HEK293T (cell line): ENCODE measurements around the gene IQCF5.

ENCODE experiments used
- ARNT ChIP-seq: fragments of 450-650 bp; IDR thresholded peaks from 2 replicates; pipeline ENCODE4 v1.6.1; 2017; ENCODE audit warnings: mild to moderate bottlenecking
- BHLHE40 ChIP-seq: fragments of 450-650 bp; IDR thresholded peaks from 2 replicates; pipeline ENCODE4 v1.6.1; 2016; ENCODE audit warnings: mild to moderate bottlenecking, moderate library complexity, borderline replicate concordance
- FOXA1 ChIP-seq: fragments of 450-650 bp; IDR thresholded peaks from 2 replicates; pipeline ENCODE4 v1.6.1; 2016; ENCODE audit warnings: mild to moderate bottlenecking
- FOXM1 ChIP-seq: fragments of 450-650 bp; IDR thresholded peaks from 2 replicates; pipeline ENCODE4 v1.6.1; 2017; ENCODE audit warnings: mild to moderate bottlenecking, borderline replicate concordance
- HDGF ChIP-seq: fragments of 450-650 bp; IDR thresholded peaks from 2 replicates; pipeline ENCODE4 v1.6.1; 2017; ENCODE audit warnings: antibody characterized with exemption, borderline replicate concordance
- L3MBTL2 ChIP-seq: fragments of 450-650 bp; conservative IDR thresholded peaks from 2 replicates; pipeline ENCODE4 v1.6.1; 2016; ENCODE audit warnings: mild to moderate bottlenecking
- NFRKB ChIP-seq: fragments of 450-650 bp; IDR thresholded peaks from 2 replicates; pipeline ENCODE4 v1.6.1; 2016; ENCODE audit warnings: mild to moderate bottlenecking, moderate library complexity
- PKNOX1 ChIP-seq: fragments of 450-650 bp; IDR thresholded peaks from 2 replicates; pipeline ENCODE4 v1.6.1; 2016
- SP1 ChIP-seq: fragments of 450-650 bp; IDR thresholded peaks from 2 replicates; pipeline ENCODE4 v1.6.1; 2017
- SUZ12 ChIP-seq: fragments of 450-650 bp; IDR thresholded peaks from 2 replicates; pipeline ENCODE4 v1.6.1; 2016; ENCODE audit warnings: mild to moderate bottlenecking
- ZNF384 ChIP-seq: fragments of 450-650 bp; IDR thresholded peaks from 2 replicates; pipeline ENCODE4 v1.6.1; 2016

- TF ChIP-seq SUZ12 (no peak), FOXA1 (no peak), FOXM1 (no peak), BHLHE40 (no peak), NFRKB (no peak), HDGF (no peak), ARNT (no peak), PKNOX1 (no peak), L3MBTL2 (no peak), ZNF384 (no peak), SP1 (no peak)
Observed at GRCh38 chr3:51904034-51904823, 28.8 kb upstream of the IQCF5 start.
